Measurements from ENCODE around the gene MED19. TPM values are rescaled to one million over a fixed set of nuclear protein-coding genes. Genes with fewer than 3 reads are reported as not detected.
"Not testable (repeated sequence)": the region's sequence is repeated elsewhere in the genome, so short reads cannot be mapped to it uniquely, and the experiment has no call there.

Gene MED19
- total RNA-seq, 1 donor from 2014 or later = 21.6 TPM

- Histone ChIP-seq H3K36me3 (ENCODE audit: insufficient read depth, low read length) (no peaks in the 10 kb centered on the region), H3K9me3 (ENCODE audit: insufficient read depth, low read depth, low read length) (no peaks in the 10 kb centered on the region), H3K4me1 (ENCODE audit: insufficient read depth, low read length) (peaks cover 12% of the 10 kb centered on the region), H3K4me2 (ENCODE audit: low read length) (peak within 1 kb of the TSS; percentile 99), H3K79me2 (ENCODE audit: insufficient read depth, low read length) (peaks cover 67% of the 10 kb centered on the region), H3K27ac (ENCODE audit: low read depth, low read length) (peak within 1 kb of the TSS; percentile 76), H3K9ac (ENCODE audit: low read length) (peak within 1 kb of the TSS; percentile 93), H4K20me1 (ENCODE audit: insufficient read depth, low read length) (peaks cover 37% of the 10 kb centered on the region), H3K27me3 (ENCODE audit: insufficient read depth, low read length) (no peaks in the 10 kb centered on the region), H3K4me3 (ENCODE audit: insufficient read depth, low read depth, low read length) (peak within 1 kb of the TSS; percentile 96), H2AFZ (ENCODE audit: low read depth, low read length) (peak within 1 kb of the TSS; percentile 87)
- Mint-ChIP-seq H3K27me3 (ENCODE audit: low read depth, unreplicated experiment) (no peaks in the 10 kb centered on the region), H3K4me1 (ENCODE audit: low read depth, unreplicated experiment) (peaks cover 24% of the 10 kb centered on the region), H3K9me3 (ENCODE audit: unreplicated experiment) (peaks cover 3% of the 10 kb centered on the region), H3K4me3 (ENCODE audit: unreplicated experiment) (peak within 1 kb of the TSS; percentile 100), H3K27ac (ENCODE audit: unreplicated experiment) (peak within 1 kb of the TSS; percentile 97), H3K36me3 (ENCODE audit: low read depth, unreplicated experiment) (peaks cover 1% of the 10 kb centered on the region)
- FAIRE-seq = peak; percentile 75
- peak; percentile 100 for DNase-seq (ENCODE audit: low read depth)
- TF ChIP-seq EZH2 (IDR thresholded peaks at IDR 0.05; ENCODE audit: insufficient read depth, low read length) = no peak
- TF ChIP-seq, protein P1, sequence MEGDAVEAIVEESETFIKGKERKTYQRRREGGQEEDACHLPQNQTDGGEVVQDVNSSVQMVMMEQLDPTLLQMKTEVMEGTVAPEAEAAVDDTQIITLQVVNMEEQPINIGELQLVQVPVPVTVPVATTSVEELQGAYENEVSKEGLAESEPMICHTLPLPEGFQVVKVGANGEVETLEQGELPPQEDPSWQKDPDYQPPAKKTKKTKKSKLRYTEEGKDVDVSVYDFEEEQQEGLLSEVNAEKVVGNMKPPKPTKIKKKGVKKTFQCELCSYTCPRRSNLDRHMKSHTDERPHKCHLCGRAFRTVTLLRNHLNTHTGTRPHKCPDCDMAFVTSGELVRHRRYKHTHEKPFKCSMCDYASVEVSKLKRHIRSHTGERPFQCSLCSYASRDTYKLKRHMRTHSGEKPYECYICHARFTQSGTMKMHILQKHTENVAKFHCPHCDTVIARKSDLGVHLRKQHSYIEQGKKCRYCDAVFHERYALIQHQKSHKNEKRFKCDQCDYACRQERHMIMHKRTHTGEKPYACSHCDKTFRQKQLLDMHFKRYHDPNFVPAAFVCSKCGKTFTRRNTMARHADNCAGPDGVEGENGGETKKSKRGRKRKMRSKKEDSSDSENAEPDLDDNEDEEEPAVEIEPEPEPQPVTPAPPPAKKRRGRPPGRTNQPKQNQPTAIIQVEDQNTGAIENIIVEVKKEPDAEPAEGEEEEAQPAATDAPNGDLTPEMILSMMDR (IDR thresholded peaks at IDR 0.05; ENCODE audit: insufficient read depth, low read depth, low read length) = no peak
These were observed 488 bp upstream of the MED19 start, which contains the start of gene TMX2 for GRCh38 chr11:57712256-57713150. TSS of gene TMX2 (plus strand) at chr11:57712593. CDS start at chr11:57712619, 26 bp downstream.

GRCh38 chr11:57709802-57710367 lies 2.1 kb downstream of the MED19 start:
- Histone ChIP-seq H3K4me3 (ENCODE audit: insufficient read depth, low read depth, low read length) (no peak overlapping the region), H3K4me2 (ENCODE audit: low read length) (no peak overlapping the region), H3K36me3 (ENCODE audit: insufficient read depth, low read length) (peaks cover 4% of the 10 kb centered on the region), H3K4me1 (ENCODE audit: insufficient read depth, low read length) (peaks cover 12% of the 10 kb centered on the region), H3K9ac (ENCODE audit: low read length) (no peak overlapping the region), H3K79me2 (ENCODE audit: insufficient read depth, low read length) (peaks cover 74% of the 10 kb centered on the region), H2AFZ (ENCODE audit: low read depth, low read length) (no peak overlapping the region), H3K9me3 (ENCODE audit: insufficient read depth, low read depth, low read length) (no peaks in the 10 kb centered on the region), H3K27ac (ENCODE audit: low read depth, low read length) (no peak overlapping the region), H4K20me1 (ENCODE audit: insufficient read depth, low read length) (peaks cover 37% of the 10 kb centered on the region), H3K27me3 (ENCODE audit: insufficient read depth, low read length) (no peaks in the 10 kb centered on the region)
- H3K4me1 Mint-ChIP-seq (ENCODE audit: low read depth, unreplicated experiment) = peaks cover 24% of the 10 kb centered on the region
- TF ChIP-seq EZH2 (IDR thresholded peaks at IDR 0.05; ENCODE audit: insufficient read depth, low read length) = no peak
- TF ChIP-seq, protein P1 (IDR thresholded peaks at IDR 0.05; ENCODE audit: insufficient read depth, low read depth, low read length) = no peak
- no peak for FAIRE-seq
- no peak for DNase-seq (ENCODE audit: low read depth)
- no peak overlapping the region for H3K27ac Mint-ChIP-seq (ENCODE audit: unreplicated experiment)
- no peak overlapping the region for H3K4me3 Mint-ChIP-seq (ENCODE audit: unreplicated experiment)
- H3K36me3 Mint-ChIP-seq (ENCODE audit: low read depth, unreplicated experiment) = no peaks in the 10 kb centered on the region
- H3K9me3 Mint-ChIP-seq (ENCODE audit: unreplicated experiment) = no peaks in the 10 kb centered on the region
- no peaks in the 10 kb centered on the region for H3K27me3 Mint-ChIP-seq (ENCODE audit: low read depth, unreplicated experiment)

- H3K27ac Mint-ChIP-seq (ENCODE audit: unreplicated experiment); H3K4me3 Mint-ChIP-seq (ENCODE audit: unreplicated experiment); H3K4me3 ChIP-seq (ENCODE audit: insufficient read depth, low read depth, low read length); H3K27me3 ChIP-seq (ENCODE audit: insufficient read depth, low read length); H3K9ac ChIP-seq (ENCODE audit: low read length); H3K27ac ChIP-seq (ENCODE audit: low read depth, low read length); H3K4me2 ChIP-seq (ENCODE audit: low read length); H2AFZ ChIP-seq (ENCODE audit: low read depth, low read length); H3K9me3 ChIP-seq (ENCODE audit: insufficient read depth, low read depth, low read length); H3K9me3 Mint-ChIP-seq (ENCODE audit: unreplicated experiment); H3K4me1 ChIP-seq (ENCODE audit: insufficient read depth, low read length); DNase-seq (ENCODE audit: low read depth); FAIRE-seq; H3K27me3 Mint-ChIP-seq (ENCODE audit: low read depth, unreplicated experiment); H3K4me1 Mint-ChIP-seq (ENCODE audit: low read depth, unreplicated experiment): not testable (repeated sequence)
- H3K79me2 ChIP-seq (ENCODE audit: insufficient read depth, low read length) = peaks cover 33% of the 10 kb centered on the region
- H3K36me3 Mint-ChIP-seq (ENCODE audit: low read depth, unreplicated experiment) = peaks cover 10% of the 10 kb centered on the region
- peaks cover 36% of the 10 kb centered on the region for H3K36me3 ChIP-seq (ENCODE audit: insufficient read depth, low read length)
- H4K20me1 ChIP-seq (ENCODE audit: insufficient read depth, low read length) = peaks cover 23% of the 10 kb centered on the region
These were observed 6.6 kb downstream of the MED19 start for GRCh38 chr11:57705432-57705831.
